CD4-positive, alpha-beta T cell treated with Interferon alpha-2 for 1 hour (primary cell): ENCODE measurements around the gene VTN.

Experiments
- DNase-seq, 2 donors: peaks; one replicate each; pipeline ENCODE4 v3.0.0-alpha.2; 2020 to 2022

Gene VTN

GRCh38 chr17:28394337-28395116 is 24.4 kb upstream of the VTN start:
- no peak for DNase-seq

GRCh38 chr17:28392491-28392890 is 22.4 kb upstream of the VTN start:
- no peak for DNase-seq

- no peak for DNase-seq
Observed at GRCh38 chr17:28391401-28391800, 21.3 kb upstream of the VTN start.

GRCh38 chr17:28390984-28391383 is 20.9 kb upstream of the VTN start:
- DNase-seq = no peak

GRCh38 chr17:28390563-28390962 is 20.5 kb upstream of the VTN start:
- no peak for DNase-seq

GRCh38 chr17:28390141-28390540 is 20.0 kb upstream of the VTN start:
- DNase-seq = no peak

GRCh38 chr17:28388106-28388505 is 18.0 kb upstream of the VTN start:
- no peak for DNase-seq

- DNase-seq = no peak
Observed at GRCh38 chr17:28386391-28386790, 16.3 kb upstream of the VTN start.

GRCh38 chr17:28385406-28385805 is 15.3 kb upstream of the VTN start:
- DNase-seq = peak in 1 of 2 donors; percentile 8

GRCh38 chr17:28385037-28385400 is 14.9 kb upstream of the VTN start:
- DNase-seq = no peak

GRCh38 chr17:28384281-28385036 is 14.4 kb upstream of the VTN start:
- peak; percentile 37 to 68 for DNase-seq

- DNase-seq = peak in 1 of 2 donors; percentile 8
Observed at GRCh38 chr17:28381141-28381825, 11.2 kb upstream of the VTN start.

- DNase-seq = no peak
Observed at GRCh38 chr17:28379814-28380801, 10.0 kb upstream of the VTN start.

- no peak for DNase-seq
Observed at GRCh38 chr17:28372945-28373274, 2.8 kb upstream of the VTN start.

- DNase-seq = no peak
Observed at GRCh38 chr17:28372203-28372944, 2.3 kb upstream of the VTN start.

GRCh38 chr17:28371245-28372202 is 1.4 kb upstream of the VTN start, which contains the start of gene SARM1:
Gene SARM1 (plus strand): TSS chr17:28371694. CDS start chr17:28372033, 339 bp downstream.
- DNase-seq = peak; percentile 86 to 92

- DNase-seq = peak in 1 of 2 donors; percentile 7
Observed at GRCh38 chr17:28370744-28371103, 617 bp upstream of the VTN start.

GRCh38 chr17:28369684-28370034 is 448 bp downstream of the VTN start:
- DNase-seq = no peak

GRCh38 chr17:28368915-28369683 is 1.0 kb downstream of the VTN start:
- DNase-seq = no peak

GRCh38 chr17:28368306-28368831 is 1.7 kb downstream of the VTN start:
- no peak for DNase-seq
